HepG2 (cell line): Measurements from ENCODE around the gene ZNF331. TPM values are rescaled to one million over a fixed set of nuclear protein-coding genes. Genes with fewer than 3 reads are reported as not detected.
A peak's percentile ranks its signal among the peaks of the same experiment; 100 is the strongest.

Source experiments
- ASH2L ChIP-seq: fragments of 300-600, 200-600 bp; sonication (generic); IDR thresholded peaks from 2 replicates; pipeline ENCODE4 v1.7.0; 2017; ENCODE audit warnings: low read depth, mild to moderate bottlenecking, moderate library complexity, mixed read lengths, low read length; ENCODE audit not compliant: insufficient read length
- DMTF1 ChIP-seq: sonication (generic); formaldehyde crosslinking; IDR thresholded peaks from 2 replicates; pipeline ENCODE4 v1.4.0; 2020; ENCODE audit warnings: mild to moderate bottlenecking, missing genetic modification reagents
- ELF1 ChIP-seq: sonication (generic); formaldehyde crosslinking; IDR thresholded peaks from 2 replicates; pipeline ENCODE4 v1.4.0; 2020; ENCODE audit warnings: missing genetic modification reagents
- FOSL2 ChIP-seq: sonication (generic); formaldehyde crosslinking; IDR thresholded peaks from 2 replicates; pipeline ENCODE4 v1.4.0; 2020; ENCODE audit warnings: missing genetic modification reagents
- FOXM1 ChIP-seq: sonication (generic); formaldehyde crosslinking; IDR thresholded peaks from 2 replicates; pipeline ENCODE4 v1.5.0; 2020; ENCODE audit warnings: missing genetic modification reagents
- GZF1 ChIP-seq: sonication (generic); formaldehyde crosslinking; IDR thresholded peaks from 2 replicates; pipeline ENCODE4 v1.5.1; 2020; ENCODE audit warnings: mild to moderate bottlenecking, missing genetic modification reagents
- HDAC6 ChIP-seq: fragments of 200-600 bp; sonication (generic); IDR thresholded peaks from 2 replicates; pipeline ENCODE4 v1.7.0; 2017; ENCODE audit warnings: mild to moderate bottlenecking, antibody characterized with exemption, low read length, low read depth
- KLF11 ChIP-seq: IDR thresholded peaks from 2 replicates; pipeline ENCODE4 v1.6.1; 2016; ENCODE audit warnings: missing compliant biosample characterization
- MNT ChIP-seq: fragments of 450-650 bp; IDR thresholded peaks from 2 replicates; pipeline ENCODE4 v1.6.1; 2016
- MTF1 ChIP-seq: sonication (generic); formaldehyde crosslinking; IDR thresholded peaks from 2 replicates; pipeline ENCODE4 v1.5.0; 2020; ENCODE audit warnings: missing genetic modification reagents
- NCOA5 ChIP-seq: sonication (generic); formaldehyde crosslinking; IDR thresholded peaks from 2 replicates; pipeline ENCODE4 v1.4.0; 2020; ENCODE audit warnings: missing genetic modification reagents
- NFYC ChIP-seq: IDR thresholded peaks from 2 replicates; pipeline ENCODE4 v1.6.1; 2016; ENCODE audit warnings: missing genetic modification reagents, missing compliant biosample characterization
- REXO4 ChIP-seq: sonication (generic); formaldehyde crosslinking; IDR thresholded peaks from 2 replicates; pipeline ENCODE4 v1.8.0; 2022; ENCODE audit warnings: missing genetic modification reagents, mild to moderate bottlenecking, borderline replicate concordance
- SAP130 ChIP-seq: IDR thresholded peaks from 2 replicates; pipeline ENCODE4 v1.6.1; 2016; ENCODE audit warnings: low read depth
- SMC3 ChIP-seq: IDR thresholded peaks from 2 replicates; pipeline ENCODE4 v1.6.1; 2011; ENCODE audit warnings: low read length, improper control_type of control experiment
- SMYD3 ChIP-seq: sonication (generic); formaldehyde crosslinking; IDR thresholded peaks from 2 replicates; pipeline ENCODE4 v1.8.1; 2023; ENCODE audit warnings: mild to moderate bottlenecking, missing genetic modification reagents
- TGIF2 ChIP-seq: IDR thresholded peaks from 2 replicates; pipeline ENCODE4 v1.6.1; 2016; ENCODE audit warnings: control low read depth, missing compliant biosample characterization
- ZBTB25 ChIP-seq: IDR thresholded peaks from 2 replicates; pipeline ENCODE4 v1.6.1; 2018; ENCODE audit warnings: missing genetic modification reagents
- ZNF329 ChIP-seq: sonication (generic); formaldehyde crosslinking; IDR thresholded peaks from 2 replicates; pipeline ENCODE4 v1.9.0; 2021; ENCODE audit warnings: low read depth, mild to moderate bottlenecking, missing genetic modification reagents
- ZNF780A ChIP-seq: sonication (generic); formaldehyde crosslinking; IDR thresholded peaks from 2 replicates; pipeline ENCODE4 v1.8.0; 2022; ENCODE audit warnings: mild to moderate bottlenecking, missing genetic modification reagents, moderate library complexity
- polyA plus RNA-seq, 8 experiments: library from polyadenylated mRNA; depleted of rRNA in 3 of 8; stranded (reverse) in 7 of 8; unstranded in 1 of 8; fragments of >200 nt; fragmentation: Illumina TruSeq in 4 of 8; extraction: Trizol in 4 of 8; gene quantifications; 2 replicates each; pipeline versions ENCODE4 v1.2.1 to v1.2.3, GENCODE V29; 2011 to 2016; ENCODE audit warnings: low read depth in 4 of 8, missing spikeins in 1 of 8, mixed read lengths in 1 of 8; ENCODE audit not compliant: insufficient read depth in 1 of 8
- total RNA-seq, 5 experiments: library from RNA; depleted of rRNA; stranded (reverse); fragments of >200 nt; fragmentation: Illumina TruSeq; extraction: Trizol; gene quantifications; 2 replicates each; pipeline ENCODE4 v1.2.3, GENCODE V29; 2016; ENCODE audit warnings: low read depth in 1 of 5
- TF ChIP-seq, protein P1 (sequence below): sonication (generic); formaldehyde crosslinking; IDR thresholded peaks from 2 replicates; pipeline ENCODE4 v1.5.0; 2020; ENCODE audit warnings: mild to moderate bottlenecking, low read depth, missing genetic modification reagents, borderline replicate concordance
- TF ChIP-seq, protein P2 (sequence below): IDR thresholded peaks from 2 replicates; pipeline ENCODE4 v1.6.1; 2016; ENCODE audit warnings: mild to moderate bottlenecking

Gene ZNF331
- total and polyA plus RNA-seq, 2 of the 13 experiments (the other 11 are each of a cell fraction or from before 2014, with no cell fraction given), result 8.2 to 13.3 TPM

DNA sequence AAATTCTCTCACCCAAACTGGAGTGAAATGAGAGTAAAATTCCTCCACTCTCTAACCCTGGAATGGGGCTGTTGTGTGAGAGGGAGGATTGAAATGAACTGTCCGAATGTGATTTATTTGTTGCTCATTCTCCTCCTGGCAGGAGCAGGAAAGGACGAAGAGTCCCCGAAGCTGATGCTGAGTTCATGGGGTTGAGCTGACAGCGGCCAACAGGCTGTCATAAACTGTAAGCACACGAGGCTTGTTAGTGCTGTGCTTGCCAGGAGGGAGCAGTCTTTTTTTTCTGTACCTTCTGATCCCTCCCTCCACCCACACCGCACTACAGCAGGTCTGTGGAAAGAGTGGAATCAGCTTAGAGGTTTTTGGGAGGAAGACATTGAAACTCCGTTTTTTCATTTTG, 33.1 kb upstream of the ZNF331 start (continued):
- TF ChIP-seq KLF11 (no peak), MTF1 (CRISPR knock-in tag) (no peak), ZNF780A (CRISPR knock-in tag) (no peak), ZBTB25 (CRISPR knock-in tag) (no peak), NCOA5 (CRISPR knock-in tag) (no peak), SMYD3 (CRISPR knock-in tag) (no peak), FOXM1 (CRISPR knock-in tag) (no peak), ELF1 (CRISPR knock-in tag) (no peak), DMTF1 (CRISPR knock-in tag) (no peak), MNT (no peak), ZNF329 (no peak), HDAC6 (no peak), REXO4 (CRISPR knock-in tag) (no peak), SMC3 (peak; percentile 24; the same call in 1 of the 2 replicates), NFYC (no peak), SAP130 (peak; percentile 65), TGIF2 (peak; percentile 84), GZF1 (CRISPR knock-in tag) (no peak), FOSL2 (CRISPR knock-in tag) (no peak), ASH2L (no peak)
- TF ChIP-seq, protein P1, sequence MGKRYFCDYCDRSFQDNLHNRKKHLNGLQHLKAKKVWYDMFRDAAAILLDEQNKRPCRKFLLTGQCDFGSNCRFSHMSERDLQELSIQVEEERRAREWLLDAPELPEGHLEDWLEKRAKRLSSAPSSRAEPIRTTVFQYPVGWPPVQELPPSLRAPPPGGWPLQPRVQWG (CRISPR knock-in tag), result no peak
- TF ChIP-seq, protein P2, sequence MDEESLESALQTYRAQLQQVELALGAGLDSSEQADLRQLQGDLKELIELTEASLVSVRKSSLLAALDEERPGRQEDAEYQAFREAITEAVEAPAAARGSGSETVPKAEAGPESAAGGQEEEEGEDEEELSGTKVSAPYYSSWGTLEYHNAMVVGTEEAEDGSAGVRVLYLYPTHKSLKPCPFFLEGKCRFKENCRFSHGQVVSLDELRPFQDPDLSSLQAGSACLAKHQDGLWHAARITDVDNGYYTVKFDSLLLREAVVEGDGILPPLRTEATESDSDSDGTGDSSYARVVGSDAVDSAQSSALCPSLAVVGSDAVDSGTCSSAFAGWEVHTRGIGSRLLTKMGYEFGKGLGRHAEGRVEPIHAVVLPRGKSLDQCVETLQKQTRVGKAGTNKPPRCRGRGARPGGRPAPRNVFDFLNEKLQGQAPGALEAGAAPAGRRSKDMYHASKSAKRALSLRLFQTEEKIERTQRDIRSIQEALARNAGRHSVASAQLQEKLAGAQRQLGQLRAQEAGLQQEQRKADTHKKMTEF (CRISPR knock-in tag), result 0 out of 2 replicates have a peak, but pooled peaks have one; percentile 10
